Endodermal cell (in vitro differentiated cells): ENCODE data around the gene PLXDC1. TPM values are rescaled to one million over a fixed set of nuclear protein-coding genes. Genes with fewer than 3 reads are reported as not detected.

Source experiments
- DNase-seq: peaks from one replicate; pipeline ENCODE4 v3.0.0-alpha.2; 2017
- H3K27ac ChIP-seq: 2 replicates; pipeline ENCODE4 v1.5.1; 2013; ENCODE audit warnings: mild to moderate bottlenecking, low read depth, low read length, moderate library complexity
- H3K27me3 ChIP-seq: 2 replicates; pipeline ENCODE4 v1.6.1; 2013; ENCODE audit warnings: mild to moderate bottlenecking, low read length, moderate library complexity; ENCODE audit not compliant: insufficient read depth, control insufficient read depth, poor library complexity, severe bottlenecking
- H3K36me3 ChIP-seq: 2 replicates; pipeline ENCODE4 v1.7.0; 2013; ENCODE audit warnings: mild to moderate bottlenecking, low read length, moderate library complexity; ENCODE audit not compliant: control insufficient read depth, insufficient read depth
- H3K4me1 ChIP-seq: one replicate; pipeline ENCODE4 v1.7.0; 2013; ENCODE audit warnings: low read length; ENCODE audit not compliant: control insufficient read depth, insufficient read depth
- H3K4me3 ChIP-seq: 2 replicates; pipeline ENCODE4 v1.5.1; 2013; ENCODE audit warnings: mild to moderate bottlenecking, low read length, moderate library complexity
- H3K9ac ChIP-seq: 2 replicates; pipeline ENCODE4 v1.6.1; 2013; ENCODE audit warnings: mild to moderate bottlenecking, low read length, moderate library complexity; ENCODE audit not compliant: poor library complexity, severe bottlenecking; ENCODE audit errors: extremely low read depth
- H3K9me3 ChIP-seq: 2 replicates; pipeline ENCODE4 v1.6.1; 2013; ENCODE audit warnings: mild to moderate bottlenecking, low read length, moderate library complexity; ENCODE audit not compliant: control insufficient read depth
- H3K27ac Mint-ChIP-seq: 2 replicates; pipeline ENCODE4 v1.8.0; 2020; ENCODE audit warnings: mixed read lengths
- H3K27me3 Mint-ChIP-seq: 2 replicates; pipeline ENCODE4 v1.8.0; 2021; ENCODE audit warnings: mild to moderate bottlenecking, mixed read lengths; ENCODE audit not compliant: insufficient read depth
- H3K36me3 Mint-ChIP-seq: 2 replicates; pipeline ENCODE4 v1.8.0; 2020; ENCODE audit warnings: low read depth, mixed read lengths
- H3K4me1 Mint-ChIP-seq: 2 replicates; pipeline ENCODE4 v1.8.0; 2020; ENCODE audit warnings: mixed read lengths
- H3K4me3 Mint-ChIP-seq: 2 replicates; pipeline ENCODE4 v1.8.0; 2020; ENCODE audit warnings: mild to moderate bottlenecking, moderate library complexity, mixed read lengths
- H3K9me3 Mint-ChIP-seq: 2 replicates; pipeline ENCODE4 v1.8.0; 2020; ENCODE audit warnings: mild to moderate bottlenecking, mixed read lengths
- WGBS, 2 experiments: methylation state at CpG; one replicate each; pipeline versions ENCODE4 v1.1.5 to v1.1.7; 2013; ENCODE audit warnings: missing lambda C conversion rate in 2 of 2, mixed read lengths in 1 of 2; ENCODE audit not compliant: insufficient coverage in 1 of 2, insufficient read length in 1 of 2; 5-methylcytosine and 5-hydroxymethylcytosine counted together
- total RNA-seq, 2 donors: library from RNA; stranded (reverse); fragmentation: NEBNext Ultra II Directional in 1 of 2; extraction: Animal tissue kit (Norgen Biotek cat#: 25700) in 1 of 2; gene quantifications; 2 replicates in 1 of 2; 3 replicates in 1 of 2; pipeline ENCODE4 v1.2.1, GENCODE V29; 2021
- TF ChIP-seq, protein P1 (sequence below): fragments of 200-600 bp; sonication (generic); conservative IDR thresholded peaks from 2 replicates; pipeline ENCODE4 v1.5.0; 2021; ENCODE audit warnings: antibody characterized with exemption, mild to moderate bottlenecking

The PLXDC1 gene
- total RNA-seq, 2 donors from 2014 or later = 9.0 TPM

GRCh38 chr17:39194985-39195524 is 43.6 kb upstream of the PLXDC1 start:
- DNase-seq = peak; percentile 89
- Mint-ChIP-seq H3K9me3 (no peaks in the 10 kb centered on the region), H3K4me1 (peaks cover 27% of the 10 kb centered on the region), H3K27ac (peak overlapping the region; percentile 14), H3K4me3 (peak overlapping the region; percentile 98), H3K27me3 (no peaks in the 10 kb centered on the region), H3K36me3 (peaks cover 20% of the 10 kb centered on the region)
- Histone ChIP-seq H3K9me3 (no peaks in the 10 kb centered on the region), H3K36me3 (peaks cover 14% of the 10 kb centered on the region), H3K27ac (no peak overlapping the region), H3K27me3 (no peaks in the 10 kb centered on the region), H3K4me1 (no peaks in the 10 kb centered on the region), H3K4me3 (peak overlapping the region; percentile 72), H3K9ac (no peak overlapping the region)
- WGBS, 2 experiments = 45 to 46% methylated on average over 4 to 9 of the region's 10 CpGs
- TF ChIP-seq, protein P1, sequence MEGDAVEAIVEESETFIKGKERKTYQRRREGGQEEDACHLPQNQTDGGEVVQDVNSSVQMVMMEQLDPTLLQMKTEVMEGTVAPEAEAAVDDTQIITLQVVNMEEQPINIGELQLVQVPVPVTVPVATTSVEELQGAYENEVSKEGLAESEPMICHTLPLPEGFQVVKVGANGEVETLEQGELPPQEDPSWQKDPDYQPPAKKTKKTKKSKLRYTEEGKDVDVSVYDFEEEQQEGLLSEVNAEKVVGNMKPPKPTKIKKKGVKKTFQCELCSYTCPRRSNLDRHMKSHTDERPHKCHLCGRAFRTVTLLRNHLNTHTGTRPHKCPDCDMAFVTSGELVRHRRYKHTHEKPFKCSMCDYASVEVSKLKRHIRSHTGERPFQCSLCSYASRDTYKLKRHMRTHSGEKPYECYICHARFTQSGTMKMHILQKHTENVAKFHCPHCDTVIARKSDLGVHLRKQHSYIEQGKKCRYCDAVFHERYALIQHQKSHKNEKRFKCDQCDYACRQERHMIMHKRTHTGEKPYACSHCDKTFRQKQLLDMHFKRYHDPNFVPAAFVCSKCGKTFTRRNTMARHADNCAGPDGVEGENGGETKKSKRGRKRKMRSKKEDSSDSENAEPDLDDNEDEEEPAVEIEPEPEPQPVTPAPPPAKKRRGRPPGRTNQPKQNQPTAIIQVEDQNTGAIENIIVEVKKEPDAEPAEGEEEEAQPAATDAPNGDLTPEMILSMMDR = no peak

DNA sequence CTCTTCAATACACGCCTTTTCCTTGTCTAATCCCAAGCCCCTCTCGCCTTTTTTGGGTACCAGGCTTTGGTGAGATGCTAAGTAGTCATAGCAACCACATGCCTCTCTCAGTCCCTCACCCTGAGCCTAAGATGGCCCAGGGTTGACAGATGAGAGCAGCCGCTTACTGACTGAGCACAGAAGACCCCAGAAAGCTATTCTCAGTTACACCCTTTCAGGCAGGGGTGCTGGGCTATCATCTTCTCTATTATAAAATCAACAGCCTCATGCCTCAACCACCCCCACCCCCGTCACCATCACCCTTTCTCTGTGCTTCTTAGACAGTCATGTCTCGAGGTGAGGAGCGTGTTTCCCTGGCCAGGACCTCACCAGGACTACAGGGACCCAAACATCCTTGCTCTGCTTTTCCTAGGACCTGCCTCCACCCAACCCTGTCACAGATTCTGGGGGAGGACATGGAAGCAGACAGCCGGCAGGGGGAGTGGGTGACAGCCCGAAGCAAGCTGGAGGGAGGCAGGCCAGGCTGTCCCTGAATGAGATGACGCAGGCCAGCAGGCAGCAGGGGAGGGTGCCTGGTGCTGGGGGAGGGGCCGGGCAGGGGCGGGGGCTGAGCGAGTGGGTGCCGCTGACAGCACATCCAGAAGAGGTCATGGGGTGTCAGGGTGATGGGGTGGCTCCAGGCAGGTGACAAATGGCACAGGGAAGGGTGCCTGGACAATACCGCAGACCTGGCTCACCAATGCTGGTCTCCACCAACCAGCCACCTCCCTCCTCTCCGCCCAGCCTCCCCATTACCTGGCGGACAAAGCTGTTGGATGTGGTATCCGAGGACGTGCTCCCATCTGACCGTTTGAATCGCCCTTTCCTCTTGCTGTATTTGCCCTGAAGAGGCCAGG is 42.9 kb upstream of the PLXDC1 start:
- WGBS, 2 experiments = 46% methylated on average over 7 to 20 of the region's 20 CpGs
- Histone ChIP-seq H3K9ac (no peak overlapping the region), H3K27ac (no peak overlapping the region), H3K27me3 (no peaks in the 10 kb centered on the region), H3K4me3 (peak overlapping the region; percentile 72), H3K4me1 (no peaks in the 10 kb centered on the region), H3K36me3 (peaks cover 14% of the 10 kb centered on the region), H3K9me3 (no peaks in the 10 kb centered on the region)
- DNase-seq = peak; percentile 96
- Mint-ChIP-seq H3K4me1 (peaks cover 24% of the 10 kb centered on the region), H3K4me3 (peak overlapping the region; percentile 98), H3K27ac (peak overlapping the region; percentile 14), H3K27me3 (no peaks in the 10 kb centered on the region), H3K36me3 (peaks cover 21% of the 10 kb centered on the region), H3K9me3 (no peaks in the 10 kb centered on the region)
- TF ChIP-seq, protein P1 = peak; percentile 67

DNA sequence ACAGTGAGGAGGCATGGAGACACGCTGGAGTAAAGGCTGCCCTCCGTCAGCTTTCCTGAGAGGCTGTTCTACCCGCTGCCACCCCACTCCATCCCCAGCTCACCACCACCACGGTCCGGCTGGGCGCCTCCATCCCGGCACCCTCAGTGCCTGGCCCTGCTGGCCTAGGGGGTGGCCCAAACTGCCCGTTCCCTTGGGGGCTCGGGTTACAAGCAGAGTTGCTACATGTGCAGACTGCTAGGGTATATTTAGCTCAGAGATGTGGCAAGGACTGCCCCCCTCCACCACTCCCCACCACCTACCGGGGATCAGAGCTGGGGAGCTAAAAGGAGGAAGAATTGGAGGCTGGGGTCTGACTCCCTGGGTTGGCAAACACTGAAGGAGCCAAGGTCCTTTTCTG is 41.9 kb upstream of the PLXDC1 start:
- H3K9ac ChIP-seq = no peak overlapping the region
- DNase-seq = no peak
- H3K9me3 ChIP-seq = no peaks in the 10 kb centered on the region
- H3K9me3 Mint-ChIP-seq = no peaks in the 10 kb centered on the region
- no peak overlapping the region for H3K27ac ChIP-seq
- H3K36me3 Mint-ChIP-seq = peaks cover 22% of the 10 kb centered on the region
- peaks cover 14% of the 10 kb centered on the region for H3K36me3 ChIP-seq
- no peaks in the 10 kb centered on the region for H3K27me3 Mint-ChIP-seq
- H3K4me3 Mint-ChIP-seq = no peak overlapping the region
- H3K27me3 ChIP-seq = no peaks in the 10 kb centered on the region
- 84 to 100% methylated on average over 4 to 9 of the region's 10 CpGs for WGBS, 2 experiments
- peaks cover 17% of the 10 kb centered on the region for H3K4me1 Mint-ChIP-seq
- TF ChIP-seq, protein P1 = no peak
- no peaks in the 10 kb centered on the region for H3K4me1 ChIP-seq
- no peak overlapping the region for H3K4me3 ChIP-seq
- H3K27ac Mint-ChIP-seq = no peak overlapping the region
